Adrenal gland (tissue), 12 donors: Measurements from ENCODE around the gene NOLC1. TPM values are rescaled to one million over a fixed set of nuclear protein-coding genes. Genes with fewer than 3 reads are reported as not detected.

Experiments
- DNase-seq, 7 donors: peaks; one replicate each; pipeline ENCODE4 v3.0.0-alpha.2; 2019 to 2020
- H3K27ac ChIP-seq, 5 donors: fragments of 200-600 bp; sonication (generic) in 4 of 5; 1 replicate in 3 of 5; 2 replicates in 2 of 5; pipeline versions ENCODE4 v1.5.1 to v1.8.0; 2016 to 2020; ENCODE audit warnings: mild to moderate bottlenecking in 1 of 5
- H3K27me3 ChIP-seq: fragments of 200-600 bp; 2 replicates; pipeline ENCODE4 v1.8.0; 2021
- H3K36me3 ChIP-seq, 2 donors: fragments of 200-600 bp; replicated peaks in 1 of 2; 1 replicate in 1 of 2; 2 replicates in 1 of 2; pipeline versions ENCODE4 v1.5.1 to v1.8.0; 2018 to 2022
- H3K4me1 ChIP-seq, 2 donors: fragments of 200-600 bp; replicated peaks in 1 of 2; 1 replicate in 1 of 2; 2 replicates in 1 of 2; pipeline versions ENCODE4 v1.5.1 to v1.8.0; 2018 to 2021
- H3K4me3 ChIP-seq, 4 donors: fragments of 200-600 bp; sonication (generic) in 3 of 4; one replicate each; pipeline ENCODE4 v1.5.1; 2016 to 2018
- H3K9me3 ChIP-seq, 3 donors: fragments of 200-600 bp; sonication (generic) in 1 of 3; replicated peaks in 1 of 3; 1 replicate in 2 of 3; 2 replicates in 1 of 3; pipeline versions ENCODE4 v1.5.1 to v1.8.0; 2016 to 2021
- POLR2A ChIP-seq, 2 donors: fragments of 450-650 bp; IDR thresholded peaks; one replicate each; pipeline ENCODE4 v1.6.1; 2017; ENCODE audit warnings: antibody characterized with exemption in 2 of 2, mild to moderate bottlenecking in 2 of 2, moderate library complexity in 1 of 2
- WGBS, 4 donors: extraction: QIAGEN DNeasy Blood & Tissue Kit in 2 of 4; methylation state at CpG; one replicate each; pipeline versions ENCODE4 v1.1.5 to v1.1.7; 2013 to 2017; 5-methylcytosine and 5-hydroxymethylcytosine counted together
- intact Hi-C, 2 donors: fragments of 100-400 bp; cut with DNase I; formaldehyde crosslinking; loops; one replicate each; pipeline versions ENCODE4 v1.14.1 to v1.15.0; 2022 to 2023
- polyA plus RNA-seq, 3 donors: library from polyadenylated mRNA; stranded (reverse); fragments of 200-250 nt in 2 of 3; fragments of 350-450 nt in 1 of 3; fragmentation: Illumina TruSeq in 1 of 3; extraction: RNeasy Lipid Tissue Mini Kit (QIAGEN cat#74804) in 1 of 3; gene quantifications; one replicate each; pipeline ENCODE4 v1.2.3, GENCODE V29; 2013 to 2014
- total RNA-seq, 9 donors: library from RNA; depleted of rRNA in 4 of 9; stranded (reverse); fragments of >200 nt in 4 of 9; fragments of 120-200 nt in 1 of 9; fragmentation: NEBNext Ultra II Directional in 1 of 9; extraction: Animal tissue kit (Norgen Biotek cat#: 25700) in 1 of 9; gene quantifications; one replicate each; pipeline versions ENCODE4 v1.1.0 to v1.2.4, GENCODE V29; 2013 to 2023
- TF ChIP-seq, protein P1 (sequence below), 6 experiments: fragments of 450-650 bp in 4 of 6; fragments of 200-600 bp in 2 of 6; sonication (generic) in 1 of 6; IDR thresholded peaks; 1 replicate in 5 of 6; 2 replicates in 1 of 6; pipeline versions ENCODE4 v1.5.1 to v1.8.0; 2016 to 2021; ENCODE audit warnings: antibody characterized with exemption in 6 of 6, mild to moderate bottlenecking in 2 of 6, moderate library complexity in 1 of 6
- donor health status: healthy with polysubstance abuse.
- donor health status: Bipolar disorder and iron deficiency.
- donor health status: DM: yes; HTN: yes; CAD: no.
- donor health status: DM: no; HTN: no; CAD: no.
- donor health status: DM: no; HTN: no; CAD: no.
- donor health status: DM: yes; HTN: yes; CAD: no.

The NOLC1 gene
- total and polyA plus RNA-seq, 12 donors: 18.6 to 111 (median 32.8) TPM

- Histone ChIP-seq H3K4me1 (peaks cover 10 to 24% of the 10 kb centered on the region in 2 donors), H3K4me3 (no peak overlapping the region), H3K27ac (no peak overlapping the region), H3K36me3 (peaks cover 0 to 34% of the 10 kb centered on the region in 2 donors), H3K9me3 (no peaks in the 10 kb centered on the region), H3K27me3 (no peaks in the 10 kb centered on the region)
- intact Hi-C loops: no loop called here
- DNase-seq: no peak
- WGBS, 4 donors: 87 to 93% (median 89%) methylated on average over 7 of the region's 7 CpGs
- no peak for TF ChIP-seq POLR2A (IDR thresholded peaks at IDR 0.05)
- TF ChIP-seq, protein P1, sequence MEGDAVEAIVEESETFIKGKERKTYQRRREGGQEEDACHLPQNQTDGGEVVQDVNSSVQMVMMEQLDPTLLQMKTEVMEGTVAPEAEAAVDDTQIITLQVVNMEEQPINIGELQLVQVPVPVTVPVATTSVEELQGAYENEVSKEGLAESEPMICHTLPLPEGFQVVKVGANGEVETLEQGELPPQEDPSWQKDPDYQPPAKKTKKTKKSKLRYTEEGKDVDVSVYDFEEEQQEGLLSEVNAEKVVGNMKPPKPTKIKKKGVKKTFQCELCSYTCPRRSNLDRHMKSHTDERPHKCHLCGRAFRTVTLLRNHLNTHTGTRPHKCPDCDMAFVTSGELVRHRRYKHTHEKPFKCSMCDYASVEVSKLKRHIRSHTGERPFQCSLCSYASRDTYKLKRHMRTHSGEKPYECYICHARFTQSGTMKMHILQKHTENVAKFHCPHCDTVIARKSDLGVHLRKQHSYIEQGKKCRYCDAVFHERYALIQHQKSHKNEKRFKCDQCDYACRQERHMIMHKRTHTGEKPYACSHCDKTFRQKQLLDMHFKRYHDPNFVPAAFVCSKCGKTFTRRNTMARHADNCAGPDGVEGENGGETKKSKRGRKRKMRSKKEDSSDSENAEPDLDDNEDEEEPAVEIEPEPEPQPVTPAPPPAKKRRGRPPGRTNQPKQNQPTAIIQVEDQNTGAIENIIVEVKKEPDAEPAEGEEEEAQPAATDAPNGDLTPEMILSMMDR (IDR thresholded peaks at IDR 0.05): no peak
These were observed 16.1 kb upstream of the NOLC1 start for GRCh38 chr10:102135956-102136526.

- TF ChIP-seq, protein P1 (IDR thresholded peaks at IDR 0.05): no peak
- TF ChIP-seq POLR2A (IDR thresholded peaks at IDR 0.05): no peak
- no peaks in the 10 kb centered on the region for H3K27me3 ChIP-seq
- peaks cover 0 to 63% of the 10 kb centered on the region in 2 donors for H3K36me3 ChIP-seq
These were observed 12.7 kb upstream of the NOLC1 start for GRCh38 chr10:102139281-102140110.

GRCh38 chr10:102140218-102140617 is 12.0 kb upstream of the NOLC1 start:
- intact Hi-C loops: no loop called here
- Histone ChIP-seq H3K9me3 (no peaks in the 10 kb centered on the region), H3K36me3 (peaks cover 0 to 66% of the 10 kb centered on the region in 2 donors), H3K4me1 (peaks cover 0 to 9% of the 10 kb centered on the region in 2 donors), H3K27me3 (no peaks in the 10 kb centered on the region), H3K4me3 (no peak overlapping the region), H3K27ac (no peak overlapping the region)
- no peak for TF ChIP-seq POLR2A (IDR thresholded peaks at IDR 0.05)
- TF ChIP-seq, protein P1 (IDR thresholded peaks at IDR 0.05): no peak
- 80 to 91% (median 82%) methylated on average over 3 to 4 of the region's 4 CpGs for WGBS, 4 donors
- no peak for DNase-seq

More at GRCh38 chr10:102139281-102140110, 12.7 kb upstream of the NOLC1 start:
- WGBS, 4 donors: 86 to 95% (median 90%) methylated on average over 9 to 15 of the region's 15 CpGs
- no peaks in the 10 kb centered on the region for H3K9me3 ChIP-seq
- intact Hi-C loops: no loop called here
- peaks cover 1 to 17% of the 10 kb centered on the region in 2 donors for H3K4me1 ChIP-seq
- no peak for DNase-seq
- H3K4me3 ChIP-seq: no peak overlapping the region
- H3K27ac ChIP-seq: no peak overlapping the region

GRCh38 chr10:102140913-102141540 is 11.2 kb upstream of the NOLC1 start:
- no peak overlapping the region for H3K27ac ChIP-seq
- peaks cover 0 to 6% of the 10 kb centered on the region in 2 donors for H3K4me1 ChIP-seq
- intact Hi-C loops: no loop called here
- peaks cover 0 to 66% of the 10 kb centered on the region in 2 donors for H3K36me3 ChIP-seq
- 81 to 94% (median 90%) methylated on average over 4 to 5 of the region's 5 CpGs for WGBS, 4 donors
- no peak for DNase-seq
- no peak for TF ChIP-seq POLR2A (IDR thresholded peaks at IDR 0.05)
- TF ChIP-seq, protein P1 (IDR thresholded peaks at IDR 0.05): no peak
- H3K27me3 ChIP-seq: no peaks in the 10 kb centered on the region
- H3K9me3 ChIP-seq: no peaks in the 10 kb centered on the region
- H3K4me3 ChIP-seq: no peak overlapping the region
